Endodermal cell (in vitro differentiated cells): ENCODE data around the gene CELF2. TPM values are rescaled to one million over a fixed set of nuclear protein-coding genes. Genes with fewer than 3 reads are reported as not detected.
A peak's percentile ranks its signal among the peaks of the same experiment; 100 is the strongest.

Experiments used
- DNase-seq: peaks from one replicate; pipeline ENCODE4 v3.0.0-alpha.2; 2017
- H3K27ac ChIP-seq: 2 replicates; pipeline ENCODE4 v1.5.1; 2013; ENCODE audit warnings: mild to moderate bottlenecking, low read depth, low read length, moderate library complexity
- H3K27me3 ChIP-seq: 2 replicates; pipeline ENCODE4 v1.6.1; 2013; ENCODE audit warnings: mild to moderate bottlenecking, low read length, moderate library complexity; ENCODE audit not compliant: insufficient read depth, control insufficient read depth, poor library complexity, severe bottlenecking
- H3K36me3 ChIP-seq: 2 replicates; pipeline ENCODE4 v1.7.0; 2013; ENCODE audit warnings: mild to moderate bottlenecking, low read length, moderate library complexity; ENCODE audit not compliant: control insufficient read depth, insufficient read depth
- H3K4me1 ChIP-seq: one replicate; pipeline ENCODE4 v1.7.0; 2013; ENCODE audit warnings: low read length; ENCODE audit not compliant: control insufficient read depth, insufficient read depth
- H3K4me3 ChIP-seq: 2 replicates; pipeline ENCODE4 v1.5.1; 2013; ENCODE audit warnings: mild to moderate bottlenecking, low read length, moderate library complexity
- H3K9ac ChIP-seq: 2 replicates; pipeline ENCODE4 v1.6.1; 2013; ENCODE audit warnings: mild to moderate bottlenecking, low read length, moderate library complexity; ENCODE audit not compliant: poor library complexity, severe bottlenecking; ENCODE audit errors: extremely low read depth
- H3K9me3 ChIP-seq: 2 replicates; pipeline ENCODE4 v1.6.1; 2013; ENCODE audit warnings: mild to moderate bottlenecking, low read length, moderate library complexity; ENCODE audit not compliant: control insufficient read depth
- H3K27ac Mint-ChIP-seq: 2 replicates; pipeline ENCODE4 v1.8.0; 2020; ENCODE audit warnings: mixed read lengths
- H3K27me3 Mint-ChIP-seq: 2 replicates; pipeline ENCODE4 v1.8.0; 2021; ENCODE audit warnings: mild to moderate bottlenecking, mixed read lengths; ENCODE audit not compliant: insufficient read depth
- H3K36me3 Mint-ChIP-seq: 2 replicates; pipeline ENCODE4 v1.8.0; 2020; ENCODE audit warnings: low read depth, mixed read lengths
- H3K4me1 Mint-ChIP-seq: 2 replicates; pipeline ENCODE4 v1.8.0; 2020; ENCODE audit warnings: mixed read lengths
- H3K4me3 Mint-ChIP-seq: 2 replicates; pipeline ENCODE4 v1.8.0; 2020; ENCODE audit warnings: mild to moderate bottlenecking, moderate library complexity, mixed read lengths
- H3K9me3 Mint-ChIP-seq: 2 replicates; pipeline ENCODE4 v1.8.0; 2020; ENCODE audit warnings: mild to moderate bottlenecking, mixed read lengths
- CTCF ChIP-seq: fragments of 200-600 bp; sonication (generic); conservative IDR thresholded peaks from 2 replicates; pipeline ENCODE4 v1.5.0; 2021; ENCODE audit warnings: antibody characterized with exemption, mild to moderate bottlenecking
- WGBS, 2 experiments: methylation state at CpG; one replicate each; pipeline versions ENCODE4 v1.1.5 to v1.1.7; 2013; ENCODE audit warnings: missing lambda C conversion rate in 2 of 2, mixed read lengths in 1 of 2; ENCODE audit not compliant: insufficient coverage in 1 of 2, insufficient read length in 1 of 2; 5-methylcytosine and 5-hydroxymethylcytosine counted together
- total RNA-seq, 2 donors: library from RNA; stranded (reverse); fragmentation: NEBNext Ultra II Directional in 1 of 2; extraction: Animal tissue kit (Norgen Biotek cat#: 25700) in 1 of 2; gene quantifications; 2 replicates in 1 of 2; 3 replicates in 1 of 2; pipeline ENCODE4 v1.2.1, GENCODE V29; 2021

CELF2 gene
- total RNA-seq, 2 donors from 2014 or later: 79.9 to 96.1 TPM

DNA sequence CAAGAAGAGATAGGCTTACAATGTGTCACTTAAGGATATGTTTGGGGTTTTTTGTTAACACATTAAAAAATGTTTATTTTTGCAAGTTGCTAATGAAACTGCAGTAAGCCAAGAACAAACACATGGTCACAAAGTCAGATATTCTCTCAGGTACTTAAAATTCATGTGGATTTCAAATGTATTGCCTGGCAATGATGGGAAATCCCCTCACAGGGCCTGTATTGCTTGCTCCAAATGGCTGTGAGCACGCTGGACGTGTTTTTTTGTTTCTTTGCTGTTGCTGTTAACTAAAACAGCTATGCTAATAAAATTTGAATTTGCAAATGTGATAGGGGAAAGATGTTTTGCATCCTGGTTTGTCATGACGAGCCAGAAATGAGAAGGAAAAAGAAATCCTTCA is 3.8 kb upstream of the CELF2 start:
- H3K36me3 Mint-ChIP-seq: no peaks in the 10 kb centered on the region
- H3K9me3 Mint-ChIP-seq: no peaks in the 10 kb centered on the region
- Histone ChIP-seq H3K27ac (no peak overlapping the region), H3K4me1 (peaks cover 34% of the 10 kb centered on the region), H3K36me3 (no peaks in the 10 kb centered on the region), H3K9me3 (no peaks in the 10 kb centered on the region), H3K4me3 (no peak overlapping the region), H3K27me3 (no peaks in the 10 kb centered on the region), H3K9ac (no peak overlapping the region)
- WGBS, 2 experiments: 85 to 94% methylated on average over 3 of the region's 3 CpGs
- TF ChIP-seq CTCF: no peak
- peaks cover 2% of the 10 kb centered on the region for H3K27me3 Mint-ChIP-seq
- no peak for DNase-seq
- H3K27ac Mint-ChIP-seq: no peak overlapping the region
- H3K4me1 Mint-ChIP-seq: peaks cover 52% of the 10 kb centered on the region
- H3K4me3 Mint-ChIP-seq: no peak overlapping the region

GRCh38 chr10:11014671-11015445 is 2.8 kb upstream of the CELF2 start:
- Histone ChIP-seq H3K4me1 (peaks cover 34% of the 10 kb centered on the region), H3K36me3 (no peaks in the 10 kb centered on the region), H3K27me3 (no peaks in the 10 kb centered on the region), H3K4me3 (no peak overlapping the region), H3K27ac (no peak overlapping the region), H3K9me3 (no peaks in the 10 kb centered on the region), H3K9ac (no peak overlapping the region)
- Mint-ChIP-seq H3K4me1 (peaks cover 50% of the 10 kb centered on the region), H3K36me3 (no peaks in the 10 kb centered on the region), H3K27ac (no peak overlapping the region), H3K4me3 (no peak overlapping the region), H3K27me3 (peaks cover 2% of the 10 kb centered on the region), H3K9me3 (no peaks in the 10 kb centered on the region)
- WGBS, 2 experiments: 93 to 94% methylated on average over 11 to 14 of the region's 14 CpGs
- DNase-seq: no peak
- TF ChIP-seq CTCF: no peak

- Mint-ChIP-seq H3K27ac (no peak overlapping the region), H3K9me3 (no peaks in the 10 kb centered on the region), H3K4me3 (no peak overlapping the region), H3K27me3 (peaks cover 2% of the 10 kb centered on the region), H3K36me3 (no peaks in the 10 kb centered on the region), H3K4me1 (peaks cover 55% of the 10 kb centered on the region)
- DNase-seq: no peak
- no peaks in the 10 kb centered on the region for H3K36me3 ChIP-seq
- H3K27ac ChIP-seq: no peak overlapping the region
- no peaks in the 10 kb centered on the region for H3K9me3 ChIP-seq
- TF ChIP-seq CTCF: no peak
- WGBS, 2 experiments: 89% methylated on average over 1 of the region's 2 CpGs; no CpG with 5 or more reads in 1 of the 2 experiments
- peak overlapping the region; percentile 42 for H3K4me3 ChIP-seq
- peaks cover 34% of the 10 kb centered on the region for H3K4me1 ChIP-seq
- no peak overlapping the region for H3K9ac ChIP-seq
- no peaks in the 10 kb centered on the region for H3K27me3 ChIP-seq
Measured at GRCh38 chr10:11015446-11015934, 2.2 kb upstream of the CELF2 start.
